ENCODE measurements around the gene RYR3. TPM values are rescaled to one million over a fixed set of nuclear protein-coding genes. Genes with fewer than 3 reads are reported as not detected.

The RYR3 gene
- total RNA-seq, 4 donors from 2014 or later: 0.65 to 7.5 (median 2.6) TPM

- no peak for ATAC-seq (ENCODE audit: low FRiP score)
- TF ChIP-seq, protein P1, sequence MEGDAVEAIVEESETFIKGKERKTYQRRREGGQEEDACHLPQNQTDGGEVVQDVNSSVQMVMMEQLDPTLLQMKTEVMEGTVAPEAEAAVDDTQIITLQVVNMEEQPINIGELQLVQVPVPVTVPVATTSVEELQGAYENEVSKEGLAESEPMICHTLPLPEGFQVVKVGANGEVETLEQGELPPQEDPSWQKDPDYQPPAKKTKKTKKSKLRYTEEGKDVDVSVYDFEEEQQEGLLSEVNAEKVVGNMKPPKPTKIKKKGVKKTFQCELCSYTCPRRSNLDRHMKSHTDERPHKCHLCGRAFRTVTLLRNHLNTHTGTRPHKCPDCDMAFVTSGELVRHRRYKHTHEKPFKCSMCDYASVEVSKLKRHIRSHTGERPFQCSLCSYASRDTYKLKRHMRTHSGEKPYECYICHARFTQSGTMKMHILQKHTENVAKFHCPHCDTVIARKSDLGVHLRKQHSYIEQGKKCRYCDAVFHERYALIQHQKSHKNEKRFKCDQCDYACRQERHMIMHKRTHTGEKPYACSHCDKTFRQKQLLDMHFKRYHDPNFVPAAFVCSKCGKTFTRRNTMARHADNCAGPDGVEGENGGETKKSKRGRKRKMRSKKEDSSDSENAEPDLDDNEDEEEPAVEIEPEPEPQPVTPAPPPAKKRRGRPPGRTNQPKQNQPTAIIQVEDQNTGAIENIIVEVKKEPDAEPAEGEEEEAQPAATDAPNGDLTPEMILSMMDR (IDR thresholded peaks at IDR 0.05): no peak
- DNase-seq (ENCODE audit: low spot score): no peak
Observed at GRCh38 chr15:33533197-33533596, 222.4 kb downstream of the RYR3 start.

DNA sequence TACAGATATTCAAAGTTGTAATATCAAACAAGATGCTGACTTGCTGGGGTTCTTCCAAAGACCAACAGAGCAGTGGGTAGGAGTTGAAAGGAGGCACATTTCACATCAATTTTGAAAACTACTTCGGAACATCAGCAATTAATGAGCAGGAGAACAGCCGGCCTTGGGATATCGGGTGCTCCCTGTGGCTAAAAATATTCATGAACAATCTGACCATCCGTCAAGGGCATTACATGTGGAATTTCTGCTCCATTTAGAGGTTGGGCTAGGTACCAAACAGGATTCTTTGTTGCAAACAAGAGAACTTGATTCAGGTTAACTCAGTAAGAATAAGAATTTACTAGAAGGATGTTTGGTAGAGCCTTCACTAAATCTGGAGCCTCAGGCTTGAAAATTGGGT lies 223.9 kb downstream of the RYR3 start:
- DNase-seq (ENCODE audit: low spot score) (no peak), ATAC-seq (ENCODE audit: low FRiP score) (no peak)
- TF ChIP-seq, protein P1 (IDR thresholded peaks at IDR 0.05): no peak

- no peak for ATAC-seq (ENCODE audit: low FRiP score)
- TF ChIP-seq, protein P1 (IDR thresholded peaks at IDR 0.05): no peak
- no peak for DNase-seq (ENCODE audit: low spot score)
Observed at GRCh38 chr15:33535135-33535534, 224.4 kb downstream of the RYR3 start.

DNA sequence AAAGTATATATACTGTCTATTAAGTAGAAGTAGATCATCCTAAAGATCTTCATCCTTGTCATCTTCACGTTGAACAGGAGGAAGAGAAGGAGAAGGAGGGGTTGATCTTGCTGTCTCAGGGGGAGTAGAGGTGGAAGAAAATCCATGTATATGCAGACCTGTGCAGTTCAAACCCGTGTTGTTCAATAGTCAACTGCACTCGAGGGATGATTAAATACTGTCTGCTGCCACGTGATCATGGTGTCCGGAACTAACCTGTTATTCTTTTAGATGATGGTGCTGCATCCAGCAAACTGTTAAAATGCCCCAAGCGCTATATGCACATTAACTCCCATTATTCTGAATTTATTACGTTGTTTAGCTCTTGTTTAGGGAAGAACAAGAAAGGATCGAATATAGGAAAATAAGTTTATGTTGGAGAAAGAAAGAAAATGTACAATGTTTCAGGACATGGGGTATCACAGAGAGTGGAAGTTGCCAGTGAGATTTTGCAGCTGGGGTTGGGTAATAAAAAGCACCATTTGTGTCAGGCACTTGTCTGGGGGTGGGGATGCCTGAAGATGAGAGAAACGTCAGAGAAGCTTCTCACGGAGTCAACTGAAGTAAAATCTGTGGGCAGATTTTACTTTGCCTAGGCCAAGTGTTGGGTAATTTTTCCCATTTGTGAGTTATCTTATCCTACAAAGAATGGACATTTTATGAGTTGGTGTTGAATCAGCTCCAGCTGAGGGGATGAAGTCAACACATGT lies 229.2 kb downstream of the RYR3 start:
- TF ChIP-seq, protein P1 (IDR thresholded peaks at IDR 0.05): no peak
- DNase-seq (ENCODE audit: low spot score) (no peak), ATAC-seq (ENCODE audit: low FRiP score) (no peak)

DNA sequence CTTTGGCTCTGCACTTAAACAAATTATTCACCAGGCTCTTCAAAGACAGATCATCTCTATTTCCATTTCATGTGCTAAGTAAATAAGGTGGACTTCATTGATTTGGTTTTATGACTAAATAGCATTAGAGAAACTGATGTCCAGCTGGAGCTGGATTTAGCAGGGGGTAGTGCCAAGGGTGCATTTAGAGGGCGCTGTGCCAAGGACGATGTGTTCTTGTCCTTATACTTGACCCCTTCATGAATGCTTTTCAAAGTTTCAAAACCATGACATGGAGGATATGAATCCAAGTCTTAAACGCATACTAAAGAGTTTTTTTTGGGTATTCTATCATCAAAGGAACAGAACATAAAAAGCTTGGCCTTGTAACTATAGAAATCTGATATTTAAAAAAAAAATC lies 233.2 kb downstream of the RYR3 start:
- DNase-seq (ENCODE audit: low spot score): no peak
- TF ChIP-seq, protein P1 (IDR thresholded peaks at IDR 0.05): no peak
- ATAC-seq (ENCODE audit: low FRiP score): no peak

- TF ChIP-seq, protein P1 (IDR thresholded peaks at IDR 0.05): no peak
- DNase-seq (ENCODE audit: low spot score): no peak
- ATAC-seq (ENCODE audit: low FRiP score): no peak
Observed at GRCh38 chr15:33545866-33546265, 235.1 kb downstream of the RYR3 start.

GRCh38 chr15:33547876-33548275 lies 237.1 kb downstream of the RYR3 start:
- TF ChIP-seq, protein P1 (IDR thresholded peaks at IDR 0.05): no peak
- no peak for ATAC-seq (ENCODE audit: low FRiP score)
- DNase-seq (ENCODE audit: low spot score): no peak
